Stromal cell of bone marrow (primary cell): Measurements from ENCODE around the gene ZNF280A.

Source experiments
- DNase-seq: peaks from one replicate; pipeline ENCODE4 v3.0.0-alpha.2; 2012; ENCODE audit warnings: low read depth

The ZNF280A gene, protein sequence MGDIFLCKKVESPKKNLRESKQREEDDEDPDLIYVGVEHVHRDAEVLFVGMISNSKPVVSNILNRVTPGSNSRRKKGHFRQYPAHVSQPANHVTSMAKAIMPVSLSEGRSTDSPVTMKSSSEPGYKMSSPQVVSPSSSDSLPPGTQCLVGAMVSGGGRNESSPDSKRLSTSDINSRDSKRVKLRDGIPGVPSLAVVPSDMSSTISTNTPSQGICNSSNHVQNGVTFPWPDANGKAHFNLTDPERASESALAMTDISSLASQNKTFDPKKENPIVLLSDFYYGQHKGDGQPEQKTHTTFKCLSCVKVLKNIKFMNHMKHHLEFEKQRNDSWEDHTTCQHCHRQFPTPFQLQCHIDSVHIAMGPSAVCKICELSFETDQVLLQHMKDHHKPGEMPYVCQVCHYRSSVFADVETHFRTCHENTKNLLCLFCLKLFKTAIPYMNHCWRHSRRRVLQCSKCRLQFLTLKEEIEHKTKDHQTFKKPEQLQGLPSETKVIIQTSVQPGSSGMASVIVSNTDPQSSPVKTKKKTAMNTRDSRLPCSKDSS

DNA sequence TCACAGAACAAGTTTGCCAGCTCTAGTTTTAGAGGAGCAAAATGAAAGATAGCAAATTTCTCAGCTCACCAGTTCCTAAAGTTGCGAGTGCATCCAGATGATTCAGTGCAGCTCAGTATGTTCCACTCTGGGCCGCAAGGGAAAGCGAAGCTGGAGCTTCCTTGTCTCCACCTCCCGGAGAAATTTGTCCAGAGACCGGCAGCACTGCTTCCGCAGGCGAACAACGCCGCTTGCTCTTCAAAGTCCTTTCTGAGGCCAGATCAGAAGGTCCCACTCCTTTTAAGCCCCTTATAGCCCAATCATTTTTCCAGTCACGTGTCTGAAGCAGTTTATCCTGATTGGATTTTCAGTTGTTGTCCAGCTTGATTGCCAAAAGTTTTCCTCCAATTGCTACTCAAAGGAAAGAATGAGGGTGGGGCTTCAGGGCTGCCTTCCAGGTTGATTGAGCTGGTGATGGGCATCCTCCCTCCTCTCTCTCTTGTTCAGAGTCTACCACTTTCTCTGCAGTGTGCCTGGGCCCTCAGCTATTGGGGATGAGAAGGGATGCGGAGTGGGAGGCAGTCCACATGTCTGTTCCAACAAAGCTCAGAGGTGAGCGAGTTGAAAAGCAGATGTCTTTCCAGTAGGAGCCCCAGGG lies at the start of gene ZNF280A:
TSS of gene ZNF280A (minus strand) at position 251 of the 637 bp plus-strand sequence. CDS start 4,640 bp downstream, outside the sequence.
- DNase-seq, result peak; percentile 17

DNA sequence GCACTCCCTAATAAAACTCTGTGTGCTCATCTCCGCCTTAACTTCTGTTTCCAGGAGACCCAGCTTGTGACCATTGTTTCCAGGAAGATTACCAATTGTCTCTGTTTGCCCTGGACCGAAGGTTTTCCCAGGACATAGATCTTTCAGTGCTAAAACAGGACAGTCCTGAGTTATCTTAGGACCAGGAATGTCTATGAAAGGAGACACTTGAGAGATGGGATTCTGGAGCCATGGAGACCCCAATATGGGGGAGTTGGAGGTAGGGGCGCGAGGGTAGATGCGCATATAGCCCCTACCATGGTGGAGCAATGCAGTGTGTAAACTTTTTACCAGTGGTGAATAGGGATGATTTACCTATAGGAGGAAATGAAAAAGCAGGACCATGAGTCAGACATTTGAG lies 49.1 kb upstream of the ZNF280A start:
- no peak for DNase-seq

DNA sequence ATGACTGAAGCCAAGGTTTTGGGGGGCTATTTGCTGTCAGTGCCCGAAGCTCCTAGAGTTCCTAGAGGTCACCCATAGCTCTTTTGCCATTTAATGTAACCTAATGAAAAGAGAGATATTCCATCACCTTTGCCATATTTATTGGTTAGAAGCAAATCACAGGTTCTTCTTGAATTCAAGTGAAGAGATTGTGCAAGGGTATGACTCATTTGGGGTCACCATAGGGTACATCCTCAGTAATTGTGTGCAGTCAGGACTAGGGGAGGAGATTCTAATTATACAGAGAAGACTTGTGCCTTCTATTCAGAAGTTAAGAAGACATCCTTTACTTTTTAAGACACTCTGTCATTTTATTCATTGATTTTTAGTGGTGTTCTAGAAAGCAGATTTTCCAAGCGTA lies 45.9 kb upstream of the ZNF280A start:
- no peak for DNase-seq

DNA sequence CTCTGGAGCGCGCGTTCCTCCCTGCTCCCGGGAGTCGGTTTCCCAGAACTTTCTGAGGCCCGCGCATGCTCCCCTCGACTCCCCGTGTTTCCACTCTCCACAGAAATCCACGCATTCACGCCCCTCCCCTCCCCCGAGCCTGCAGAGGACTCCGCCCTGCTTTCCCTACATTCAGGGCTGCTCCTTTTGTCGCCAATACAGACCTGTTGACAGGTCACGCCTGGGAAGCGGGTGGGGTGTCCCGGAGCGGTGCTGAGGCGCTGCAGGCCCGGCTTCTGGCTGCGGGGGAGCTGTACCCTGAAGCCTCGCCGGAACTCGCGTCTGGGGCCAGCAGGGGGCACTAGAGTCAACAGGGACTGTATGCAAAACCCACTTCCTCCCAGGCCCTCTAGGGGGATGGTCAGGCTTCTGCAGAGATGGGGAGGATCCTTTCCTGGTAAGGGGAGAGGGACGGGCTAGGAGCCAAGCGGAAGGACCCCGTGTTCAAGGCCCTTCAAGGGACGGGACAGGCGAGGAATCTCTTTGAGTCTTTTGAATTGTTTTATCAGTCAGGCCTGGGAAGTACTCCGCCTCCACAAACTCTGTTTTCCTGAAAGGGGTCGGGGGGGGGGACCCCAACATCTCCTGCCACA lies 39.0 kb upstream of the ZNF280A start, which contains the start of gene PRAME:
TSS of gene PRAME (minus strand) at position 294 of the 632 bp plus-strand sequence. CDS start 2,433 bp downstream, outside the sequence.
- DNase-seq, result no peak

DNA sequence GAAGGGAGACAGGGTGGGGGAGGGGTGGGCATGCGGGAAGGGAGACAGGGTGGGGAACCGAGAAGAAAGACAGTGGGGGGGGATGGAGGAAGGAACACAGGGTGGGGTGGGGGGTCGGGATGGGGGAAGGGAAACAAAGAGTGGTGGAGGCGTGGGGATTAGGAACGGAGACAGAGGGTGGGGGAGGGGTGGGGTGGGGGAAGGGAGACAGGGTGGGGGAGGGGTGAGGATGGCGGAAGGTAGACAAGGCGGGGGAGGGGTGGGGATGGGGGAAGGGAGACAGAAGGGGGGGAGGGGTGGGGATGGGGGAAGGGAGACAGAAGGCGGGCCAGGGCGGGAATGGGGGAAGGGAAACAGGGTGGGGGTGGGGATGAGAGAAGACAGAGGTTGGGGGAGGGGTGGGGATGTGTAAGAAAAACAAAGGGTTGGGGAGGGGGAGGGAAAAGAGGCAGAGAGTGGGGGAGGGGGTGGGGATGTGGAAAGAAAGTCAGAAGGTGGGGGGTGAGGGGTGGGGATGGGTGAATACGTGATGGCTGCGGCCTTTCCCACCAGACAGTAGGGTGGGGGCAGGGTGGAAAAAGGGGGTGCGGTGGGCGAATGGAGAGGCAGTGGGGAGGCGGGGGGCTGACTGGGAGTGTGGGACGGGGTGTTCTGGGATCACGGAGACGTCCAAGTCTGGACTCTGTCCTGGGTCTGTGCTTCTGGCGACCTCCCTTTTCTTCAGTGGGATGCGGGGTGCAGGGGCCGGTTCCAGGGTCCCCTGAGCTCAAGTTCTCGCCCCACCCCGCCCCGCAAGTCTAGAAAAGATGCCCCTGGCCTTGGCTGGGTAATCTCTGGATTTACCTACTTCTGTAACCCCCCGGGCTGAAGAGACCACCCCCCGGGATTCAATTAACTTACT lies 38.3 kb upstream of the ZNF280A start:
- DNase-seq, result no peak

DNA sequence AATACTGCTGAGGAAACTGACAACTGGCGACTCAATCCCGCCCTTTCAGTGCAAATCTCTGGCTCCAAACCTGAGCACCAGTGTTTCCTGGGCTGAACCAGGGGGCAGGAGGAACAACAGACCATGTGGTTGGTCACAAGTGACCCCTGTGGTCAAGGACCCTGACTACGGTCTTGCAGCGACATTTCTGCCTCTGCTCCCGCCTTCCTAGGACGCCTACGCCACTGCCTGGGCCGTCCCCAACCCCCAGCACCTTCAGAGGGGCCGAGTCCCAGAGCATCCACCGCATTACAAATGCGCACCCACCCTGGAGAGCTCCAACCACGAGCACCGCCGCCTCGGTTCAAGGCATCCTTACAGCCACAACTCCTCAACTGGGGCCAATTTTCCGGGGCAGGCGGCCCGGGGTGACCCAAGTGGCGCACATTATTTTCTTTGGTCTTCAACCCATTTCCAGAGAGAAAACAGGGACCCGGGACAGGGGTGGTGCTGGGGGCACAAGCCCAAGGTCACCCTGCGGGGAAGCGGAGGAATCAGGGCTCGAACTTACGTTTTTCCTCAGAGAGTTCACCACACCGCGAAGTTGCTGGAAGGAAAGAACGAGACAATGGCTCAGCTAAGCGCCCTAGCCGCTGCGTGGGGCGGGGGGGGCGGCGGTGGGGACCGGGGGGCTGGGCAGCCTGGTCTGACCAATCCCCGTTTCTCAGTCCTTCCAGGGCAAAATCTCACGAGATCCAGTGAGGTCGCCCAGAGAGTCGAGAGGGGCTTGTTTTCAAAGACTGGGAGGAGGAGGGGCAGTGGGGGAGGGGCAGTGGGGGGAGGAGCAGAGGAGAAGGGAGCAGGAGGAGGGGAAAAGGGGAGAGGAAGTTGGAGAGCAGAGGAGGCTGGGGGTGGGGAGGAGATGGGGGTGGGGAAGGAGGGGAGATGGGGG lies 37.2 kb upstream of the ZNF280A start:
- no peak for DNase-seq

DNA sequence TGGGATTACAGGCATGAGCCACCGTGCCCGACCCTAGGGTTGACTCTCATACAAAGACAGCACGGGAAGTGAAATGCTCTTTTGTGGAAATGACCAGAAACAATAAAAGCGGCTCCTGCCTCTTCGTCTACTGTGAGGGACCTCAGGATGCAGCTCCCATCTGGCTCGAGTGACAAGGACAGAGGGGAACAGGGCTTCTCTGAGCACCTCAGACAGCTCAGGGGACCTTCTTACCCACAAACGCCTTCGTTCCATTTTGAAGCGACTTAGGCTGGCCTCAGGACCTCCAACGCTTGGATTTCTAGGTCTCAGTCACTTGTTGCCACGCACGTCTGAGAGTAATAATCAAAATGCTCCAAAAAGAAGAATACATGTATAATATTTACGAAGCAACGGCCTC lies 36.5 kb upstream of the ZNF280A start:
- no peak for DNase-seq

DNA sequence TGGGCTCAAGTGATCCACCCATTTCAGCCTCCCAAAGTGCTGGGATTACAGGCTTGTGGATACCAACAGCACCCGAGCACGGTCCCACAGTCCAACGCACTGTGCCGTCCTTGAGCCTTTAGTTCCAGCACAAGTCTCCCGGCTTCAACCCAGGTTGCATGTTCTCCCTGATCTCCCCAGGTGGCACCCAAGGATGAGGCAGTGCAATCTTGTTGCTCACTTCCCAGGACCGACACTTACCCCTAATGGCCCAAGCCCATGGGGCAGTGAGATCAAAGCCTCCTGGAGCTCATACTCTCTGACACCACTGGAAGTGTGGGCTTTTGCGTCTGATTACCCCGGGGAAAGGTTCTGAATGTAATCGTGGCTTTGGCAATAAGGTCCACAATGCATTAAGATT lies 35.5 kb upstream of the ZNF280A start:
- DNase-seq, result no peak

DNA sequence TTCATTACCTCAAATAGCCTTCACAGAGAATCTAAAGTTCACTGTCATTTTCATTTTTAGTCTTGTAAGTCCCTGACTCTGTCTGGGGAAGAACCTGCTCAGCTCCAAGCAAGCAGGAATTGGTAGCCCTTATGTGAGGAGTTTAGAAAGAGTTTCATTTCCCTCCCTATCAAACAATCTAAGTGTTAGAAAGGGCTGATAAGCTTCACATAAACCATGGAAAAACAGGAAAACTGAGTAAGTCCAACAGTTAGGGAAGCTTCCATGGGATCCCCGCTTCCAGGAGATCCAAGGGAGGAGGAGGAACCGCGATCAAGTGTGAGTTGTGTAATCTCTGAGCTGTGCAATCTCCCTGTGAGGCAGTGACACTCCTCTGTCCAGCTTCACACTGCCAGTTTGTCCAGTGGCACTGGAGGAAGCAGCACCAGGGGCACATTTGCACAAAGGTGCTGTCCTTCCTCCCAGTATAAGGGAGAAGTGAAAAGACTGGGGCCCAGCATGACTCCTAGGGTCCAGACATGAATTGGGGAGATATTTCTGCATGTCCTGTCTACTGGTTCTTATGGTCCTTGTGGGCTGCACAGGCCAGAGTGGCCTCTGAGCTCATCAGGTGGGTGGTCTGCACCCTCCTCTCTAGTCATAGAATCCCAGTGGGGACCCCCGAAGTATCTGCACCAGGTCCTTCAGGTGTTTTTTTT lies 34.7 kb upstream of the ZNF280A start:
- DNase-seq, result no peak

DNA sequence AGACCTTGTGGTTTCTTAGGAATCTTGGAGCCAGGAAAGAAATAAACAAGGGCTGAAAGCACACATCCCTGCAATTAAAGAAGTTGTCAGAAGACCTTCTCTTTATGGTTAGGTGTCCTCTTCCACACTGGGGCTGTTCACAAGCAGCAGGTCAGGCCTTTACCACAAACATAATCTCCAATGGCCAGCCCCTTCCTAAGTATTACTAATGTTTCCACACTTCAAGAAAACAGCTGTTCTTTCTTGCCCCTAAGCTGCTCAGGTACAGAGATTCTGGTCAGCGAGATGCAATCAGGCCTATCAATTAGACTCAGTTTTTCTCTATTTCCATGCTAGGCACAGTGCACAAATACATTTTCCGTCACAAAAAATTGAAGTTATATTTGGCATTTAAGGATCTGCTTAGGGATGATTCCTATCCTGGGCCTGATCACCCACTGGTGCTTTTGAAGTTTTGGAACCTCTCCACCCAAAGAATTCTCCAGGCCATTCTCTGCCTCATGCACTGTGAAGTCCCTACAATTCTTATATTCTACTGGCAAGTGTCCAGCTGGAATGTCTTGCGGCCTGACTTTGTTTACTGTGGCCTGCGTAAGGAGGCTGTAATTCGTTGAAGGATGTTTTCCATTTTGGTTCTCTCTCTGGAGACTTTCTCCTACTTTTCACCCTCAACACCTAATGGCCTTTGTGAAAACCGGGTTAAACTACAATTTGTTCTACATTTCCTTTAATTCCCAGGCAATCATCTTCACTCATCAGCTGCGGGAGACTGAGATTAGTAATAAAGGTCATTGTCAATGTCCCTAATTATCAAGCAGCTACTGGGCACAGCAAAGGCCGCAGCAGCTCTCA lies 33.9 kb upstream of the ZNF280A start:
- DNase-seq, result no peak

DNA sequence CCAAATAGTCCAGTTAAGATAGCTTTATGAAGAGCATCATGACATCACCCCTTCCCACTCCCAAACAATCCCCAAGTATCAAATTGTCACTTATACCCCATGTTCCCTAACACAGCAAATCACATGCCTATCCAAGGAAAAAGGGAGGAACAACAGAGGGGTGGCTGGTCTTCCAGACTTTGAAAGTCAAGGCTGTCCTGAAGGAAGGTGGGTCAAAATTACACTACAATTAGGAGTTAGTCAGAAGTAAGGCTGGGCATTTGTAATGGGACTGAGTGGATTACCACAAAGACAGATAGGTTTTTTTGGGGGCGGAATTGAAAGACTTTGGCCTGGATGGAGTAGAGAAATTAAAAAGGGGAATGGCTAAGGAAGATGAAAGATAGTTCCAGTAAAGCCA lies 33.1 kb upstream of the ZNF280A start:
- no peak for DNase-seq

DNA sequence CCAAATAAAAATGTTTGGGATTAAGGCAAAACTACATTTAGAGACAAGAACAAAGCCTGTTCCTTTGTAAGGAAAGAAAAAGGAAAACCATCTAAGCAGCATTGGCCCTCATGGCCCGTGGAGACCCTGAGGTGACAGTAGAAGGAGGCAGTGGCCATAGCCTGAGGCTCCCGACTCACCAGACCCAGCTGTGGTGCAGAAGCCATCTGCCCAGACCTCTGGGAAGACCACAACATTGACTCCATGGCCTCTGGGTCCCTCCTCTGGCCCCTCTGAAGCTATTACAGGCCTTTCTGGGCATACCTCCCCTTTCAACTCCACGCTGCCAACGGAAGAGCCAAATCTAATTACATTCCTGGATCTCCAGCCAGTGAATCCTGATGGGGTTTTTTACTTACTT lies 32.6 kb upstream of the ZNF280A start:
- no peak for DNase-seq

DNA sequence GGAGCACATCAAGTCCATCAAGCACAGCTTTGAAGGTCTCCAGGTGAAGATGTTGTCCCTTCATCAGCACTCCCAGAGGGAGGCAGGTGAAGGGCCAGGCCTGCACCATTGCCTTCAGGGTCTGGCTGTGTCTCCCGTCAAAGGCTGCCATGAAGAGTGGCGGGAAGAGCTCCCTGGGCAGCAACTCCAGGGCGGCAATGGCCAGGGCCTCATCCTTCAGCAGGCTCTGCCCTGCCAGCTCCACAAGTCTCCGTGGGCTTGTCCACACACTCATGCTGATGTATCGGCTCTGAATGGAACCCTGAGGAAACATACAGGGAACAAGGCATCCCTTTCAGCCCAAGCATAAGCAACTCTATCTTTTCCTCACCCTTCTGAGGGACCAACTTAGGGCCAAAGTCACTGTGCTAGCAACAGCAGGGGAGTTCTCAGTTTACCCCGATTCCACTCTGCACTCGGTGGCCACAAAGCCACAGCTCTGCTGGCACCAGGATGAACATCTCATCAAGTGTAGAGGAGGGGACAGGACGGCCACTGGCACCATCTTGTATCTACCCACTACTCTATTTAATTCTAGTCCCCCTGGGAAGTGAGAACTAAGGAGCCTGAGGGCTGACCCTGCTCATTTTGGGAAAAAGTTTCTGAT lies 30.8 kb upstream of the ZNF280A start:
- DNase-seq, result no peak

DNA sequence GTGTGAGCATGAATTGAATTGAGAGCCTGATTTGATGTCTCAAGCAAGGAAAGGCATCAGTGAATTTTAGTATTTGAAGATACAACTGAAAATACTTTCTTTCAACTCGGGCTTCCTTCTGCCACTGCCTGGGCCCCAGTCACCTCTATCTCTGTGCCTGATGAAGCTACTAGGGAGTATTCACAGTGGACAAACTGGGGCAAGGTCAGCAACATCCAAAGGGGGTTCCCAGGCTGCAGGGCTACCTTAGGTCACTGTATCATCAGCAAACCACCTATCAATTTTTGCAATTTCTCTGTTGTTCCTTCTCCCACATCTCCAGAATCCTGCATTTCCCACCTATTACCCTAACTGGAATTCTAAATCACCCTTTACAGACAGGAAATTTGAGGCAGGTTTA lies 28.8 kb upstream of the ZNF280A start:
- no peak for DNase-seq

DNA sequence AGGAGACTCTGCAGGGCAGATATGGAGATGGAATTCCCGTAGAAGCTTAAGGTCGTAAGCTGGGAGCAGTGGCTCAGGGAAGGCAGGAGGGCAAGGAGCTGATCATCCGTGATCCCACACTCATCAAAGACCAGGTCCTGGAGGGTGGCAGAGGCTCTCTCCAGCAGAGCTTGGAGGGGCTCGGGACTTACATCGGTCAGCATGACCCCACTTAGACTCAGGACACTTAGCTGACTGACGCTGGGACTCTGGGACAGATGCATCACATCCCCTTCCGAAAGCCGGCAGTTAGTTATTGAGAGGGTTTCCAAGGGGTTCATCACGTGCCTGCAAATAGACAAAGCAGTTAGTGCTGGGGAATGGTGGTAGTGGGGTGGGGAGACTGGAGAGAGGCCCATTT lies 28.2 kb upstream of the ZNF280A start:
- no peak for DNase-seq

DNA sequence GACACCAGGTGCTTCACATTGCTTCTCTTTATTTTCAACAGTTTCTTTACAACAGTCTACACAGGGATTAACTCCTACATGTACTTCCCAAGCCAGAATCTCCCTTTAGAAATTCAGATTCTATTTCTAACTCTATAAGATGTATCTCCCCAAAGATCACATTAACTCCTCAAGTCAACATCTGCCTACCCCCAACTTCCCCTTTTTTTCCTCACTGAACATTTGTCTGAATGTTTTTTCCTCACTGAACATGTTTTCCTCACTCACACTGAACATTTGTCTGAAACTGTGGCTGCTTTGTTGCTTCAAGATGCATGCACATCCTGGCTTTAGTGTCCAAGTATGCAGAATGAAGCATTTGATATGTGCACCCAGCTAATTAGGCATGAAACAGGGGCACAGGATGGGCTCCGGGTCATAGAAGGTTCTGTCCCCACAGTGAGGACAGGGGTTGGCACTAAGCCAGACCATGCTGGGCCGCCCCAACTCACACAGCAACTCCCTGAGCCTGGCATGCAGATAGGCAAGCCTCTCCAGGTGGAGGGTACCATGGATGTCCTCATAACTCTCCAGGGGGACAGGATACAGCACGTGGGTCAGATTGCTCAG lies 27.7 kb upstream of the ZNF280A start:
- DNase-seq, result no peak

DNA sequence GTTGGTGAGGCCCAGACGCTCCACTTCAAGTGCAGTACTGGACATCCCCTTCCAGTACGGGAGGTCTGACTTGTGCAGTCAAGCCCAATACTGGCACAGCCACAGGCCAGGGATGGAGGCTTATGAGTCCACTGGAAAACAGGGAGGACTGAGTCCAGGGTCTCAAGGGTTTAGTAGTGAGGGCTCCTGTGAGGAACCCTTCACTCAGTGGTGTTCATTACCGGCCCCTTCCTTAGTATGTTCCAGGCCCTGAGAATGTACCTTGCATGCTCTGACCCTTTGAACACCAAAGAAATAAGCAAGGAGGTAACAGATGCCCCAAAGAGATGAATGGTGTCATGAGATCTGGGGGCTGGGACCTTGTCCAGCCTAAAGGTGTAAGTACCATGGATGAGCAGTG lies 27.2 kb upstream of the ZNF280A start:
- DNase-seq, result no peak

DNA sequence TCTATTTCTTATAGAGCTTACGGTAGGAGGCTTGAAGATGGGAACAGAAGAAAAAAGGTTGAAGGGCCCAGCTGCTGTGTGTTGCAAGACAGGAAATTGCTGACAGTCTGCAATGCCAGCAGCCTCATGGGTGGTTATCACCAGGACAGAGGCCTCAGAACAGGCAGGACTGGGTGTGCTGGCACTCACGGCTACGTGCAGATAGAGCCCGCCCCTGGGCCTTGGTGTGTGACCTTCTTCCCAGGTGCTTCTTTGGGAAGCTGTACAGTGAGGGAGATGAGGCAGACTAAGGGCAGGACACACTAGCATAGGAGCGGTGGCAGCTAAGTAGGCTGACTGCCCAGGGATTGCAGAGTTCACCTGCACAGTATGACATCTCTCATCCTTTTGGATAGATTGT lies 26.4 kb upstream of the ZNF280A start:
- no peak for DNase-seq
